CD4-positive, alpha-beta memory T cell (primary cell): ENCODE results near the gene PDE4B. TPM values are rescaled to one million over a fixed set of nuclear protein-coding genes. Genes with fewer than 3 reads are reported as not detected.

ENCODE experiments used
- CTCF ChIA-PET: fragments of 350-600 bp; sonication (Branson Sonifier 250); formaldehyde crosslinking; loops from one replicate; lab custom pipeline; 2021; ENCODE audit warnings: inconsistent platforms; ENCODE audit not compliant: partially characterized antibody; lab: Charles Lee
- POLR2A ChIA-PET: fragments of 350-600 bp; sonication (Branson Sonifier 250); formaldehyde crosslinking; loops from one replicate; lab custom pipeline; 2021; ENCODE audit not compliant: partially characterized antibody; lab: Charles Lee
- DNase-seq, 5 donors: peaks; one replicate each; pipeline versions ENCODE4 v3.0.0 to v3.0.0-alpha.2; 2020 to 2022; ENCODE audit warnings: mixed read lengths in 1 of 5
- H3K27ac ChIP-seq: one replicate; pipeline ENCODE4 v1.7.0; 2013; ENCODE audit warnings: low read depth, low read length
- H3K27me3 ChIP-seq: 2 replicates; pipeline ENCODE4 v1.7.0; 2013; ENCODE audit warnings: mild to moderate bottlenecking, low read length, moderate library complexity; ENCODE audit not compliant: insufficient read depth
- H3K36me3 ChIP-seq: 2 replicates; pipeline ENCODE4 v1.7.0; 2013; ENCODE audit warnings: mild to moderate bottlenecking, low read length, moderate library complexity; ENCODE audit not compliant: insufficient read depth
- H3K4me1 ChIP-seq: 2 replicates; pipeline ENCODE4 v1.7.0; 2013; ENCODE audit warnings: mild to moderate bottlenecking, low read length, moderate library complexity; ENCODE audit not compliant: insufficient read depth
- H3K4me3 ChIP-seq, 2 donors: one replicate each; pipeline ENCODE4 v1.7.0; 2013; ENCODE audit warnings: low read length in 2 of 2, mild to moderate bottlenecking in 1 of 2
- H3K9me3 ChIP-seq, 2 donors: one replicate each; pipeline ENCODE4 v1.7.0; 2013; ENCODE audit warnings: low read length in 2 of 2, control low read depth in 1 of 2; ENCODE audit not compliant: control insufficient read depth in 1 of 2
- H3K27ac Mint-ChIP-seq, 7 donors: one replicate each; pipeline ENCODE4 v1.8.0; 2020 to 2021; ENCODE audit warnings: mixed read lengths in 7 of 7, mild to moderate bottlenecking in 6 of 7, inconsistent platforms in 3 of 7, moderate library complexity in 3 of 7
- H3K27me3 Mint-ChIP-seq, 2 donors: one replicate each; pipeline ENCODE4 v1.8.0; 2020 to 2021; ENCODE audit warnings: mixed read lengths in 2 of 2
- H3K36me3 Mint-ChIP-seq, 2 donors: one replicate each; pipeline ENCODE4 v1.8.0; 2020 to 2021; ENCODE audit warnings: mixed read lengths in 2 of 2, inconsistent platforms in 1 of 2, mild to moderate bottlenecking in 1 of 2
- H3K4me1 Mint-ChIP-seq, 4 donors: one replicate each; pipeline ENCODE4 v1.8.0; 2020 to 2021; ENCODE audit warnings: mixed read lengths in 4 of 4, mild to moderate bottlenecking in 1 of 4
- H3K4me3 Mint-ChIP-seq, 8 donors: one replicate each; pipeline ENCODE4 v1.8.0; 2020 to 2021; ENCODE audit warnings: mixed read lengths in 8 of 8, mild to moderate bottlenecking in 7 of 8, moderate library complexity in 6 of 8, inconsistent platforms in 3 of 8
- H3K9me3 Mint-ChIP-seq, 8 donors: one replicate each; pipeline ENCODE4 v1.8.0; 2020 to 2021; ENCODE audit warnings: mixed read lengths in 8 of 8, mild to moderate bottlenecking in 5 of 8, inconsistent platforms in 3 of 8, moderate library complexity in 1 of 8
- intact Hi-C: fragments of 100-400 bp; cut with micrococcal nuclease; formaldehyde crosslinking; loops from one replicate; pipeline ENCODE4 v1.15.1; 2023
- polyA plus RNA-seq, 2 donors: library from polyadenylated mRNA; unstranded; fragments of 300-500 nt; fragmentation: Illumina TruSeq; gene quantifications; one replicate each; pipeline ENCODE4 v1.2.3, GENCODE V29; 2021
- total RNA-seq, 2 experiments: library from RNA; stranded (reverse); gene quantifications; one replicate each; pipeline ENCODE4 v1.2.3, GENCODE V29; 2021

PDE4B gene
- total and polyA plus RNA-seq, 4 experiments from 2014 or later = 33.8 to 116 (median 40.7) TPM

DNA sequence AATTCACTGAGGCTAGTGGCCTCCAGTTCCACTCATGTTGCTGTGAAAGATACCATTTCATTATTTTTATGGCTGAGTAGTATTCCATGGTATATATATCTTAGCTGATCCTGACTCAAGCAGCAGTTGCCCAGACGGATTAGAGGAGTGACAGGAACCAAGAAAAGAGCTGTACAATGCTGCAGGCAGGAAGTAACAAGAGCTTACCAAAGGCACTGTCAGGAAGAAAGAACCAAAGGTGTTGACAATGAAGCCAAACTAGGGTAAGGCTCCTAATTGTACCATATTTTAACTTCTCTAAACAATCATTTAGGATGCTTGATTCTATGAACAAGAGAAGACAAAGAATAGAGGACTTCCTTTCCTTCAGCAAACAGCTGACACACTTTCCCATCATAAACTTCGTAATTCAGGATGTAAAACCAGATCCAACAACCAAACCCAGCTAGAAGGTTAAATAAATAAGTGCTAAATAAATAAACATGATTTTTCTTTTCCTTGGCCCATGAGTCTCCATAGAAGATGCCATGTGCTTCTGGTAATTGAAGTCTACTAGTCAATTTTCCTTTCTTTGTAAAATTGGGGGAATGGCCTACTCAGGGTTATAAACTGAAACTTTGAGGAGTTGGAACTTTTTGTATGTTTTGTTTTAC, 493.0 kb downstream of the PDE4B start:
- ChIA-PET CTCF (interaction anchor here (0.7 to 2.7 kb wide), 9 partner anchors 10 to 160 kb away, joined by 3 to 13 read pairs (median 5); no protein-coding TSS in a partner anchor), POLR2A (interaction anchor here (0.8 to 9.9 kb wide), 10 partner anchors 10 to 150 kb away, joined by 3 to 65 read pairs (median 3); no protein-coding TSS in a partner anchor)
- H3K9me3 Mint-ChIP-seq = no peaks in the 10 kb centered on the region
- Histone ChIP-seq H3K27me3 (no peaks in the 10 kb centered on the region), H3K9me3 (no peaks in the 10 kb centered on the region), H3K36me3 (no peaks in the 10 kb centered on the region), H3K27ac (no peak overlapping the region), H3K4me3 (no peak overlapping the region), H3K4me1 (peaks cover 57% of the 10 kb centered on the region)
- H3K4me1 Mint-ChIP-seq = peaks cover 51 to 83% (median 67%) of the 10 kb centered on the region in 4 donors
- peaks cover 0 to 3% of the 10 kb centered on the region in 2 donors for H3K36me3 Mint-ChIP-seq
- intact Hi-C loops = no loop called here
- peak overlapping the region in 7 of 8 donors; percentile 4 to 76 (median 23) for H3K4me3 Mint-ChIP-seq
- peak overlapping the region; percentile 10 to 74 (median 26) for H3K27ac Mint-ChIP-seq
- no peak for DNase-seq
- H3K27me3 Mint-ChIP-seq = peaks cover 0 to 3% of the 10 kb centered on the region in 2 donors

DNA sequence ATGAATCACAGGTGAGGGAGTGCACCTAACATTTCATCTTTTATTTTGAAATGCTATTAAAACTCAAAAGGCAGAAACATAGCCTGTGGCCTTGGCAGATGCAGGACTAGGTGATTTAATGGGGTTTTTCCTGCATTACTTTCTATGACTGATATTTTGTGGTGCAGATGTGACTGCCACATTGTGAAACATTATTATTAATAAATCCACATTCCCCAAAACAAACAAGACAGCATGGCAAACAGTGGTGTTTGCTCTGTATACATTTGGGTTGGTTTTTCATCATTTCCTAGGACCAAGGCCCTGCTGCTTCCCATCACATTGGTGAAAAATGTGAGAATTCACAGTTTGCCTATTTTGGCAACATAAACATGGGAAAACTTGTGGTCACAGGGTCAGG, 493.6 kb downstream of the PDE4B start:
- Histone ChIP-seq H3K4me1 (peaks cover 55% of the 10 kb centered on the region), H3K27ac (no peak overlapping the region), H3K4me3 (no peak overlapping the region), H3K27me3 (no peaks in the 10 kb centered on the region), H3K36me3 (no peaks in the 10 kb centered on the region), H3K9me3 (no peaks in the 10 kb centered on the region)
- H3K9me3 Mint-ChIP-seq = no peaks in the 10 kb centered on the region
- peaks cover 52 to 83% (median 67%) of the 10 kb centered on the region in 4 donors for H3K4me1 Mint-ChIP-seq
- peaks cover 0 to 3% of the 10 kb centered on the region in 2 donors for H3K36me3 Mint-ChIP-seq
- intact Hi-C loops = no loop called here
- peak overlapping the region in 4 of 7 donors; percentile 10 to 59 (median 18) for H3K27ac Mint-ChIP-seq
- H3K27me3 Mint-ChIP-seq = peaks cover 0 to 3% of the 10 kb centered on the region in 2 donors
- ChIA-PET POLR2A (interaction anchor here (0.8 to 9.9 kb wide), 9 partner anchors 10 to 150 kb away, joined by 3 to 65 read pairs (median 3); no protein-coding TSS in a partner anchor), CTCF (interaction anchor here (0.7 to 2.7 kb wide), 10 partner anchors 14 to 159 kb away, joined by 3 to 13 read pairs (median 5); no protein-coding TSS in a partner anchor)
- peak overlapping the region in 1 of 8 donors; percentile 23 for H3K4me3 Mint-ChIP-seq
- no peak for DNase-seq

DNA sequence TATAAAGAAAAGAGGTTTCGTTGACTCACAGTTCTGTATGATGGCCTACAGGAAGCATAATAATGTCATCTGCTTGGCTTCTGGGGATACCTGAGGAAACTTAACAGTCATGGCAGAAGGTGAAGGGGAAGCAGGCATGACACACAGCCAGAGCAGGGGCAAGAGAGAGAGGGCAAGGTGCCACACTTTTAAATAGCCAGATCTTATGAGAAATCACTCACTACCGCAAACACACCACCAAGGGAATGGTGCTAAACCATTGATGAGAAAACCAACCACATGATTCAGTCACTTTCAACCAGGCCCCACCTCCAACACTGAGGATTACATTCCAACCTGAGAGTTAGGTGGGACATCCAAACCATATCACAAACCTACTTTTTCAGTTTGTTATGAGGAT, 495.4 kb downstream of the PDE4B start:
- peak overlapping the region in 2 of 8 donors; percentile 44 to 50 for H3K4me3 Mint-ChIP-seq

DNA sequence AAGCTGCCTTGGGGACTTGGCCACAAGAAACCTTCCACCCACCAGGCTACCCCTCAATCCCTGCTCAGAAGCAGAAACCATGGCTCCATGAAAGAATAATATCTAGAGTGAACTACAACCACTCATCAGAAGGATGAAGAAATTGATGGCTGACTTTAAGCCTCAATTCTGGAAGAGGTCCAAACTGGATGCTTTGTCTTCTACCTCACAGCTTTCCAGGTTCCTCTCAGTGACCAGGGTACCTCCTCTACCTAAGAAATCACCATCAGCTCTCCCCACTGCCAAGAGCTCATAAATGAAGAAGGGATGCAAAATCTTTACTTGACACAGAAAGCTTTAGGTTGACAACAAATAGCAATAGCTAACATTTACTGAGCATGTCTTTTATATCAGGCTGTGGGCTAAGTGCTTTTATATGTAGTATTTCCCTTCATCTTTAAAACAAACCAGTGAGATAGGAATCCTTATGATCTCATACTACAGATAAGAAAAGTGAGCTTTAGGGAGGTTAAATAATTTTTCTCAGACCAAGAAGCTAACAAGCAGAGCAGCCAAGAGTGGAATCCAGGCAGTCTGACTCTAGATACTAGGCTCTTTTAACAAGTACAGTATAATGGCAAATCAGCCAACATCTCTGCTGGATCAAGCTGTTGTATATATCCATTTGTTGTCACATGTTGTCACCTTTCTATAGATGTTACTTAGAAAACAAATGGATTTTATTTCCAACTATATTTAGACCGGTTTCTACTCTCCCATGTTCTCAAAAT, 498.3 kb downstream of the PDE4B start:
- peak overlapping the region in 3 of 7 donors; percentile 6 to 45 (median 24) for H3K27ac Mint-ChIP-seq
- ChIA-PET CTCF (interaction anchor here (0.7 to 2.9 kb wide), 9 partner anchors 9 to 155 kb away, joined by 3 to 14 read pairs (median 5); no protein-coding TSS in a partner anchor), POLR2A (interaction anchor here (2.3 to 9.9 kb wide), 3 partner anchors 10 to 41 kb away, joined by 10 to 65 read pairs (median 18); no protein-coding TSS in a partner anchor)

More for the DNA sequence above, 495.4 kb downstream of the PDE4B start:
- CTCF ChIA-PET = interaction anchor here (0.8 to 2.4 kb wide), 3 partner anchors 38 to 157 kb away, joined by 3 to 11 read pairs (median 4); no protein-coding TSS in a partner anchor
- H3K27ac ChIP-seq = no peak overlapping the region
- no peak overlapping the region for H3K4me3 ChIP-seq
- POLR2A ChIA-PET = interaction anchor here (9.9 kb wide), 1 partner anchor 13 kb away, joined by 65 read pairs; no protein-coding TSS in a partner anchor
- no peaks in the 10 kb centered on the region for H3K9me3 ChIP-seq
- peaks cover 44% of the 10 kb centered on the region for H3K4me1 ChIP-seq
- no peaks in the 10 kb centered on the region for H3K36me3 ChIP-seq
- Mint-ChIP-seq H3K4me1 (peaks cover 46 to 70% (median 57%) of the 10 kb centered on the region in 4 donors), H3K27ac (peak overlapping the region in 3 of 7 donors; percentile 4 to 79 (median 71)), H3K27me3 (peaks cover 0 to 3% of the 10 kb centered on the region in 2 donors), H3K36me3 (peaks cover 0 to 3% of the 10 kb centered on the region in 2 donors), H3K9me3 (no peaks in the 10 kb centered on the region)
- intact Hi-C loops = no loop called here
- DNase-seq = peak in 1 of 5 donors; percentile 50
- no peaks in the 10 kb centered on the region for H3K27me3 ChIP-seq

DNA sequence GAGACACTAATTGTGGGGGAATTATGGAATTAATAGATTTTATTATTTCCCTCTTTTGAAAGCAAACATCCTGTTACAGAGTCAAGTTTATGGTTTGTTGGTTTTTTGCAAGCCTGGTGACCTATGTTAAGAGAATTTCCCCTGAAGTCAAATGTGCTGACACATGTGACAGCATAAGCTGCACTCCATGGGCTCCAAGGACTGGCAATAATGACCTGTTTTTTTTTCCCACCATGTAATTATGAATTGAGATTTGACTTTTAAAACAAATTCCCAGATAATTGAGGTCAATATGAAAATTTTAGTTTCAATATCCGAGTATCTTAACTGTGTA, 498.8 kb downstream of the PDE4B start:
- Histone ChIP-seq H3K9me3 (no peaks in the 10 kb centered on the region), H3K27me3 (no peaks in the 10 kb centered on the region), H3K4me1 (peaks cover 10% of the 10 kb centered on the region), H3K27ac (no peak overlapping the region), H3K4me3 (no peak overlapping the region), H3K36me3 (no peaks in the 10 kb centered on the region)
- ChIA-PET POLR2A (interaction anchor here (2.3 to 4.1 kb wide), 2 partner anchors 16 to 40 kb away, joined by 10 to 18 read pairs; no protein-coding TSS in a partner anchor), CTCF (interaction anchor here (0.7 to 2.9 kb wide), 8 partner anchors 9 to 154 kb away, joined by 3 to 14 read pairs (median 5); no protein-coding TSS in a partner anchor)
- no peak overlapping the region for H3K4me3 Mint-ChIP-seq
- no peak for DNase-seq
- H3K4me1 Mint-ChIP-seq = peaks cover 23 to 38% (median 28%) of the 10 kb centered on the region in 4 donors
- intact Hi-C loops = no loop called here
- H3K36me3 Mint-ChIP-seq = no peaks in the 10 kb centered on the region
- H3K9me3 Mint-ChIP-seq = no peaks in the 10 kb centered on the region
- H3K27ac Mint-ChIP-seq = peak overlapping the region in 1 of 7 donors; percentile 45
- no peaks in the 10 kb centered on the region for H3K27me3 Mint-ChIP-seq

More for the DNA sequence above, 498.3 kb downstream of the PDE4B start:
- Mint-ChIP-seq H3K27me3 (no peaks in the 10 kb centered on the region), H3K36me3 (no peaks in the 10 kb centered on the region), H3K4me1 (peaks cover 27 to 43% (median 33%) of the 10 kb centered on the region in 4 donors), H3K4me3 (no peak overlapping the region), H3K9me3 (no peaks in the 10 kb centered on the region)
- Histone ChIP-seq H3K27ac (no peak overlapping the region), H3K27me3 (no peaks in the 10 kb centered on the region), H3K36me3 (no peaks in the 10 kb centered on the region), H3K9me3 (no peaks in the 10 kb centered on the region), H3K4me1 (peaks cover 16% of the 10 kb centered on the region), H3K4me3 (no peak overlapping the region)
- DNase-seq = no peak
- intact Hi-C loops = no loop called here

DNA sequence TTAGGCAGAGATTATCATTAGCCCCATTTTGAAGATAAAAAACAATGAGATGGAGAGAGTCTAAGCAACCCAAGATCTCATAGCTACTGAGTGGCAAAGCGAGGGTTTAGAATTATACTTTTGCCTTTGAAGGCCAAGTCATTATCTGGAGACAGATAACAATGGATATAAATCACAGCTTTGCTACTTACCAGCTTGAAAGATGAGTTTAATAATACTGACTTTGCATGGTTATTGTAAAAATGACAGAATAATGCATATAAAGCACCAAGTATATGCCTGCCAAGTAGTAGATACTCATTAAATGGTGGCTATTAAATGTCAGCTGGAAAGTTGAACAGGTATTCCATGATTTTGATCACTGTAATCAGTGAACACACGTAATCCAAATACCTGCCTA, 499.6 kb downstream of the PDE4B start:
- Histone ChIP-seq H3K9me3 (no peaks in the 10 kb centered on the region), H3K36me3 (no peaks in the 10 kb centered on the region), H3K4me1 (peaks cover 8% of the 10 kb centered on the region), H3K27ac (no peak overlapping the region), H3K27me3 (no peaks in the 10 kb centered on the region), H3K4me3 (no peak overlapping the region)
- Mint-ChIP-seq H3K4me1 (peaks cover 22 to 34% (median 27%) of the 10 kb centered on the region in 4 donors), H3K27me3 (no peaks in the 10 kb centered on the region), H3K4me3 (no peak overlapping the region), H3K36me3 (no peaks in the 10 kb centered on the region), H3K9me3 (no peaks in the 10 kb centered on the region), H3K27ac (no peak overlapping the region)
- no peak for DNase-seq
- CTCF ChIA-PET = interaction anchor here (1.6 to 2.9 kb wide), 5 partner anchors 10 to 153 kb away, joined by 3 to 14 read pairs (median 5); no protein-coding TSS in a partner anchor
- POLR2A ChIA-PET = interaction anchor here (1.3 to 4.1 kb wide), 3 partner anchors 13 to 39 kb away, joined by 4 to 18 read pairs (median 4); no protein-coding TSS in a partner anchor
- intact Hi-C loops = no loop called here
